Activated gamma-delta T cell treated with Interleukin-2 at 50 U/mL for 16 hours (primary cell): Measurements from ENCODE around the gene CD14.
"Not testable (repeated sequence)": the region's sequence is repeated elsewhere in the genome, so short reads cannot be mapped to it uniquely, and the experiment has no call there.

Experiments
- DNase-seq: peaks from one replicate; pipeline ENCODE4 v3.0.0-alpha.2; 2020

Gene CD14

DNA sequence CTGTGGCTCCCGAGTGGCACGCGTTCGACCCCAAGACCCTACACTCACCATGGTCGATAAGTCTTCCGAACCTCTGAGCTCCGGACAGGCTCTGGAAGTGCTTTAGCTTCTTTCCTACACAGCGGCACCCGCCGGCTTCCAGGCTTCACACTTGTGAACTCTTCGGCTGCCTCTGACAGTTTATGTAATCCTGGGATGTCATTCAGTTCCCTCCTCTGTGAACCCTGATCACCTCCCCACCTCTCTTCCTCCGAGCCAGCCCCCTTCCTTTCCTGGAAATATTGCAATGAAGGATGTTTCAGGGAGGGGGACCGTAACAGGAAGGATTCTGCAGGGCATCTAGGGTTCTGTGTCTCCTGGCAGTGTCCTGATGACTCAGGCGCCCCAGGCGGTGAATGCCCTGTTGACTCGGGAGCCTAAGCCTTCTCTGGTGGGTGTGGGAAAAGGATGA, at the start of gene CD14:
Gene CD14, minus strand, starts transcription at position 155 of the 451 bp plus-strand sequence. Its CDS starts 104 bp downstream, at position 51.
- no peak for DNase-seq

DNA sequence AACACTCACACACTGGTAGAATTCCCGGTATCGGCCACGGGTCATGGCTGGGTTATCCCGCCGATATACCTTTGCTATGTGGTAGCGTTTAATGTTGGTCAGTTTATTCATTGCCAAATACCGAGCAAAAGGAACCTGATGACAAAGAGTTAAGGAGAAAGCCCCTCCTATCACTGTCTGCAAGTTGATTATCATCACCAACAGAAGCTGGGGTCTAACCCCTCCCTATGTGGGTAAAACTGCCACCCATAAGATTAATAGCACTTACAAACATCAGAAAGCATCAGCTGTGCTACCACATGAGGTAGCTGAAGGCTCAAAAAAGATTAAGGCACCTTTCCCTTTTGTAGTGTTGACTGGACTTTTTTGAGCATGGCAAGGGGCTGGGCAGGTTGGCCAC, 46.0 kb upstream of the CD14 start:
- DNase-seq = no peak

DNA sequence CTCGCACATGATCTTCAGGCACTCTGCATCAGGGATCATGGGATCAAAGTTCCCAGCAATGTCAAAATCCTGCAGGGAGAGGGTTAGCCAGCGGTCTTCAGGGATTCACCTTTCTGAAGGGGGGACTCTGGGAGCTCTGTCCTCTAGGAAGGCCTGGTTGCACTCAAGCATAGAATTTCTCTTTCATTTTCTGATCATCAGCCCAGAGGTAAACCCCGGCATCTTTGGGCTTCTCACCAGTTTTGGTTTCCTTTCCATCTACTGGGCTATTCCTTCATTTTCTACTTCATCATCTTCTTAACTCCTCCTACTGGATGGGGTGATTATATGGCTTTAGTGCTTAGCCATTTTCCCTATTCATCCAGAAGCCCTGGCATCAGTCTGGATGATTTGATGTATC, 45.0 kb upstream of the CD14 start:
- no peak for DNase-seq

DNA sequence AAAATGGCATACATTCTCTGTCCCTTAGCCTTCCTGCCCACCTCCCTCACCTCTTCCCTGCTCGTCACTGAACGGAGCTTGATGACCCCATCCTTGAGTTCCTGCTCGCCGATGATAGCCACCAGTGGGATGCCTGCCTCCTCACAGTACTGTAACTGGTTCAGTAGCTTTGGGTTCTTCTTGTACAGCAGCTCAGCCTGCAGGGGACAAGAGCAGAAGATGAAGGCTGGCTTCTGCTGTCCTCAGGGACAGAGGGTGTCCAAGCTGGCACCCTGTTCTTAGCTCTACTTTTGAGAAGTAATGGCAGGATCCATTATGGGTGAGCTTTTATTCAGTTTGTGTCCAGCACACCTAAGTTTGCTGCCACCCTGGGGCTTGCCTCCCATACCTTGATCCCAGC, 41.7 kb upstream of the CD14 start:
- no peak for DNase-seq

DNA sequence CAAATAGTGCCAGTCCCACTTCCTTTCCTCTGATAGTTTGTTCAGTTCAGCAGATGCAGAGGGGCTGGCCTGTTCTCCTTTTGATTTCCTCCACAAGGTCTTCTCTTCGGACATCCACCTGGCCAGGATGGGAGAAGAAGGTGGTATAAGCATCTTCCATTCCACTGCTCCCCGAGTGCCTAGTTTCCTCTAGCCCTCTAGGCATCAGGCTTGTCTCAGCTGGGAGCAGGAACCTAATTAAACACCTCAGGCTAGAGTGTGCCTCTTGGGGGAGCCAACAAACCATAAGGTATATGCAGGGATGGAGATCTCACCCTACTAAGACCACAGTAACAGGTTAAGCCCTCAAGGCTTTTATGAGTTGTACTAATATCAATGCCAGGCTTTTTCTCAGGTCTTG, 41.2 kb upstream of the CD14 start:
- DNase-seq = no peak

DNA sequence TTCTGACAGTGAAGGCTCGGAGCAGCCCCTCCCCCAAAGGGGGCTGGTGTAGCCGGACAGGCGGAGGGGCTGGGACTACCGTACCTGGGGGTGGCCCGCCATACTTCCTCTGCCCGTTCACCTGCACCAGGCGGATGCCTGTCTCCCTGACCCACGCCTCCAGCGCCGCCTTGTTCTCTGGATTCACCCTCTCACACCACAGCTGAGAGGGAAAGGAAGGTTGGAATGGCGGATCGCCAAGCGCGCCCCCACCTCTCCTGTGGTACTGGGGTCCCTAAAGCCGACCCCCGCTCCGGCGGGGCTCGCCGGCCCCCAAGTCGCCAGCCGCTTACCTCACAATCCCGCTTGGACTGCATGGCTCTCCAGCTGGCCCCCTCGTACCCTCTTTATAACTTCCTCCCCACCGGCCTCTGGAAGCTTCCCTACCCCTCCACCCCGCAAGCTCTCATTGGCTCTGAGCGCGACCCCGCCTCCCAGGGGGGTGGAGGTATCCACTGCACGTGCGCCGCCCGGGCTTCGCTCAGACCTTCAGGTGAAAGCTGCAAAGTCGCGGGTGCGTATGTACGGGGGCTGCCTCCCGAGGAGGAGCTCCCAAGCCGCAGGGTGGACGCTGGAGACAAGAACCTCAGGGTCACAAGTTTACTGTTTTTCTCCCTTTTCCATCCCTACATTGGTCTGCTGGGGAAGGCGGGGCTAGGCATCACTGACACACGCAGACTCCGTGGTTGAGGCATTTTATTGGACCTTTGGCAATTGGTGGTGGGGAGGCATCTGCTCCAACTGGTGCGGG, 40.4 kb upstream of the CD14 start, which contains the start of gene DND1:
Gene DND1, minus strand, starts transcription at position 390 of the 790 bp plus-strand sequence. Its CDS starts 34 bp downstream, at position 356.
- DNase-seq = no peak

DNA sequence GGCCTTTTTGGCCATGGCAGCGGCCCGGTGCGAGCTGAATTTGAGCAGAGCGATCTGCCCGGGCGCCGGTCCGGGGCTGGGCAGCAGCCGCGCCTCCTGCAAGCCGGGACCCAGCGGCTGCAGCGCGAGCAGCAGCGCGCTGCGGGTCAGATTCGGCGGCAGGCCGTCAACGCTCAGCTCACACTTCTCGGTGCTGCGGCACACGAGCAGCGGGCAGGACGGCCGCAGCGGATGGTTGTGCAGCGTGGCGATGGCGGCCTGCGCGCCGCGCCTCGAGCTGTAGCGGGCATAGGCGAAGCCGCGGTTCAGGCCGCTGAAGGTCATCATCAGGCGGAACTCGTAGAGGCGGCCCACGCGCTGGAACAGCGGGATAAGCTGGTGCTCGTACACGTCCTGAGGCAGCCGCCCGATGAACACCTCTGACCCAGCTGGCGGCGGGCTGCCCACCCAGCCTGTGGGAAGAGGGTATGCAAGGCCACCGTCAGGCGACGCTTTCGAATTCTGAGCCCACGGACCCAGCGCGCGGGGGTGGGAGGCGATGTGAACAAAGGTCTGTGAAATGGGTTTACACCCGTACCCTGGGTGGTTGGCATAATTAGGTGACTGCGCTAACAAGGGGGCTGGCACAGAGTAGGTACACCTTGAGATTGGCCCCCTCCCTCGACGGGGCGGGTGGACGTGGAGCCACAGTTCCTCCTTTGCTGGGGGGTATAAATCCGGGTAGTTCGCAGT, 39.6 kb upstream of the CD14 start:
- no peak for DNase-seq

DNA sequence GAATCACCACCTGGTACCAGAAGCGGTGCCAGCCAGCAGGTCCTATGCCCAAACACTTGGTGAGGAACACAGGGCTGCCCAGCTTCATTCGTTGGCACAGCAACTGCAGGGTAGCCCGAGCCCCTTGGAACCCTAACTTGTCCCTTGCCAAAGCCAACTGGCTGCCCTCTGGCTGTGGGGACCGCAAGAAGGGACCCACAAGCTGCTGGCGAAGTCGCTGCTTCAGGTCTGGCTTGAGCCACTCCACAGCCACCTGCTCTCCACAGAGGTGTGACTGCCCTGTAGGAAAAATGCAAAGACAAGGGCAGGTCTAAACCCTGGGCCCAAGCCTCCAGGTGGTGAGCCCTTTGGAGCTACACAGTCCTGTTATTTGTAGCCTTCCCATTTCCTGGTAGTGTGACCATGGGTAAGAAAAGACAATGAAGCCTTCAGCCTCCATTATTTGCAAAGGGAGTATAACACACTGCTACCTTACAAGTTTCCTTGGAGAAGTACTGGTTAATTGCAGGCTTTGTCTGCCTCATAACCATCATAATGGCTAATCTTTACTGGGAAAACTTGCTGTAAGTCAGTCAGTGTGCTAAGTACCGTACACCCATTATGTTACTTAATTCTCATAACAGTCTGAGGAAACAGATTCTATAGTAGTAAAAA, 38.6 kb upstream of the CD14 start:
- DNase-seq = no peak

DNA sequence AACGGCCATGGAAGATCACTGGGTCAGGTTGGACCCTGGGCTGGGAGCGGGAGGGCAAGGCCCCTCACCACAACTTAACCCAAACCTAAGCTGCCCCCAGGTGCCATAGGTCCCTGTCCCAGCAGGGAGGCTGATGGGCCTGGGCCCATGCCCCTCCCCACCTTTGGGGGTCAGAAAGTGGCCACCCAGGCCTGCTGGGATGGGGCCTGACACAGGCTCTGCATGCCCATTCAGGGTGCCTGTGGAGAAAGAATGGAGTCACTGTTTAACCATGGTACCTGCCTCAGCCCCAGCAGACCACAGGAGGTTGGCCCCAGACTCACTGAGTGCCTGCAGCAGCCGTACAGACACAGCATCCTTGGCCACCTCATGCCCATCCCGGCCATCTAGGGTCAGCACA, 38.1 kb upstream of the CD14 start:
- not testable (repeated sequence) for DNase-seq

DNA sequence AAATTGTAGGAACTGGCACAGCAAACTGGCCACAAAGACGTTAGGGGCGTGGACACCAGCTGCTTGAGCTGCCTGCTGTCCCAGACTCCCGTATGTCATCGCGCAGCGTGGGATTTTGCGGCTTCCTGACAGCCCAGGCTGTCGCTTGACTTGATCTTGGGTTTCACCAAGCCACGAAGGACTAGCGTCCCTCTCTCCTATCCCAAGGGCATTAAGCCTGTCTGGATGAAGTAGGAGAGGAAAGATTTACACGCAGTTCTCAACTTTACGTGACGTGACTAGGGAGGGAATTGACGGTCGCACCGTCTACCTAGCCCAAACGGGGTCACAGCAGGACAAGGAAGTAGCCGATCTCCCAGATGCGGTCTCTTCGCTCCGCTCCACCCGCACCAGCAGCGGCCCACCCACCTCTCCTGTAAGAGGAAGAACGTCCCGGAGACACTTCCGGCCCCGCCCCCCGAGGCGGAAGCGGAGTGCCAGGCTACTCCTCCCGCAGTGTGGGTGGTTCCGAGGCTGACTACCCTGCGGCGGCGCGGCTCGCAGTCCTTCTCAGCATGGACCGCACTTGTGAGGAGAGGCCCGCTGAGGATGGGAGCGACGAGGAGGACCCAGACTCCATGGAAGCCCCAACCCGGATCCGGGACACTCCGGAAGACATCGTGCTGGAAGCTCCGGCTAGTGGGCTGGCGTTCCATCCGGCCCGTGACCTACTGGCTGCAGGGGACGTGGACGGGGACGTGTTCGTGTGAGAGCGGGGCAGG, 31.6 kb upstream of the CD14 start, which contains the start of gene WDR55:
Gene WDR55, plus strand, starts transcription at position 546 of the 761 bp plus-strand sequence. Its CDS starts 9 bp downstream, at position 555.
- peak; percentile 96 for DNase-seq

DNA sequence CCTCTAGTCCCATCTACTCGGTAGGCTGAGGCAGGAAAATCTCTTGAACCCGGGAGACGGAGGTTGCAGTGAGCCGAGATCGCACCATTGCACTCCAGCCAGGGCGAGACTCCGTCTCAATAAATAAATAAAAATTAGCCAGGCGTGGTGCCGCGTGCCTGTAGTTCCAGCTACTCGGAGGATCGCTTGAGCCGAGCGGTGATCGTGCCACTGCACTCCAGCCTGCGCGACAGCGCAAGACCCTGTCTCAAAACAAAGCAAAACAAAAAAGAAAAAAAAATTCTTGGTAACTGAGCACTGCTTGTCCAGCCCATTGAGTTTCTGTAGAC, 31.0 kb upstream of the CD14 start:
- no peak for DNase-seq

DNA sequence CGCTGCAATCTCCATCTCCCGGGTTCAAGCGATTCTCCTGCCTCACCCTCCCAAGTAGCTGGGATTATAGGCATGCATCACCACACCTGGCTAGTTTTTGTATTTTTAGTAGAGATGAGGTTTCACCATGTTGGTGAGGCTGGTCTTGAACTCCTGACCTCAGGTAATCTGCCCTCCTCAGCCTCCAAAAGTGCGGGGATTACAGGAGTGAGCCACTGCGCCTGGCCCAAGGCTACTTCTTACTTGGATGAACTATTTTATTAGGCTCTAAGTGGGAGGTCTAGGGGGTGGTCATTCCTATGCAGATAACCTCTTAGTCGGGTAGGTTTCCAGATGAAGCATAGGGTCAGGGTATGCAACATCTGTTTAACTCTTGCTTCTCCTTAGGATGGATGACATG, 27.4 kb upstream of the CD14 start:
- DNase-seq = not testable (repeated sequence)

DNA sequence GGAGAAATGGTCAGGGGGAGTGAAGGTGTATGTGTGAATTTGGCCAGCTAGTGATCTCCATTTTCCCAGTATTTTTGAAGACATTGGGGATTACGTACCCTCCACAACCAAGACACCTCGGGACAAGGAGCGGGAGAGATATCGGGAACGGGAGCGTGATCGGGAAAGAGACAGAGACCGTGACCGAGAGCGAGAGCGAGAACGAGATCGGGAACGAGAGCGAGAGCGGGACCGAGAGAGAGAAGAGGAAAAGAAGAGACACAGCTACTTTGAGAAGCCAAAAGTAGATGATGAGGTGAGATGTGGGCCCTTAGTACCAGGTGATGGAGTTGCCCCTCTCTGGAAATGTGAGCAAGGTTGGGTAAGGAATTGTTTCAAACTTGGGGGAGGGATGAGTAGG, 25.9 kb upstream of the CD14 start:
- no peak for DNase-seq

DNA sequence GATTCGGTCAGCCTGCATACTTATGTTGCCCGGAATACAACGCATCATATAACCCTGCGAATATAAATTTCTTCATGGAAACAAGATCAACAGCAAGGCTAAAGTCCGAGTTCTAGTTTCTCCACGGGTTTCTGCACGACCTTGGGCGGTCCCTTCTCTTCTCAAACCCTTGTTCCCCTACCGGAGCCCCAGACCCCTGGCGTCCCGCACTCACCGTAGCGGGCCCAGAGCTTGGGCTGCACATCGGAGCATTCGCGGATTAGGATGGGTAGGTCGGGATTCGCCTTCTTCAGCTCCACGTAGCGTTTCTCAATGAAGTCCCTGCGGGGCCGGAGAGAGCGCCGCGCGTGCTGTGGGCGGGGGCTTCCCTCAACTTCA, 14.1 kb upstream of the CD14 start:
- no peak for DNase-seq

DNA sequence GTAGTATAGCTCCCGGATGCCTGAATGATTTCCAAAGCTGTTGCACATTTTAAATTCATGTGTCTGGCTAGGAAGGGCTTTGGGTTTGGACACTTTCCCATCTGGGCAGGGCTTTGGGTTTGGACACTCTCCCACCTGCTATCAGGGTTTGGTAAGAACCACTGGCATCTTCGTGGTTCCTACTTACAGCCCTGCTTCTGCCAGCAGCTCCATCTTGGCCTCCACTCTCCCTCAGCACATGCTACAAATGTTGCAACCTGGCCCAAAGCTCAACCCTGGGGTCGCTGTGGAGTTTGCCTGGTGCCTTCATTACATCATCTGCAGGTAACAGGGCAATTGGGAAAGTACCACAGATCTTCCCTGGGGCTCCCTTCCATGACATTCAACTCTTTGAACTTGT, 9.7 kb upstream of the CD14 start:
- DNase-seq = no peak

DNA sequence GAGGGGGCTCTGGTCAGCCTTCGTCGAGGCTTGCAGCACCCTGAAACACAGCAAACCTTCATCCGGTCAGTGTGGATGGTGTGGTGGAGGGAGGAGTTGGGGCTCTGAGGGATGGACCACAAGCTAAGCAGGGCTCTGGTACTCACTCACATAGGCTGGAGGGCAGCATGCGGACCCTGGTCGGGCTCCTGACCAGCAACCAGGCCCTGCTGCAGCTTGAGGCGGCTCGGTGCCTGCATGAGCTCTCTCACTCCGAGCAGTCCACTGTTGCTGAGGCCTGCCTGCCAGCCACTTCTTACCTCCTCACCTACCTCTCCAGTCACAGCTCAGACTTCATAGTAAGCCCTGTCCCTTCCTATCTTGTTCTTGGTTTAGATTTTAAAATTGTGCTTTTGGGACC, 8.7 kb upstream of the CD14 start:
- DNase-seq = no peak

DNA sequence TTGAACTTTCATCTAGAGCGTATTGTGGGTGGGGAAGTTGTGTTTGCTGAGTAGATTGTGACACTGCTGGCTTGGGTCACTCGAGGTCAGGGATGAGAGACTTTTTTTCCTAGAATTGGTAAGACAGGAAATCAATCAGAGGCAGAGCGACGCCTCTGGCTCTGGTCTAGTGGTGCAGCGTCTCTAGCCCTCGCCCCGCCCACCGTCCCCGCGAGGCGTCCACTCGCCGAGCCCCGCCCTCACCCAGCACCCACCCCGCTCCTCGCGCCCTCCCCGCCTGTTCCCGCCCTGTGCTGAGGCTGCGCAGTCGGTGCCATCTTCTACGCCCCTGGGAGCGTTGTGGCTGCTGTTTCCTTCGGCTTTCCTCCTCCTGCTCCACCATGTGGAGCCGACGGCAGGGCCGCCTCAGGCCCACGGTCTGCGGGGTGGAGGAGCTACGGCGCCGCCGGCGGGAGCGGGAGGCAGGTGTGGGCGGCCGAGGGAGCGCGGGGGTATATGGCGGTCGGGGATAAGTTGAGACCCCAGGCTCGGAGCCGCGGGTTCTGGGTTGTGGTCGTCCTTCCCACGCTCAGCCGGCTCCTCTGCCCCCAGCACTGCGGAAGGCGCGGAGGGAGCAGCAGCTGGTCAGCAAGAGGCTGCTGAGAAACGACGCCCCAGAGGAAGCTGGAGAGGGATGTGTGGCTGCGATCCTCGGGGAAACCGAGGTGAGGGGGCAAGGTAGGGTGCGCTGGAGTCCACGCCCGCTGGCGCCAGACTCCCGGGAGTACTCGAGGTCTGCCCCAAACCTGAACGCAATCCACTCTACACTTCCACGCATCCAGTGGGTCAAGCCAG, 6.4 kb upstream of the CD14 start, which contains the start of gene TMCO6:
Gene TMCO6, plus strand, starts transcription at position 304 of the 834 bp plus-strand sequence. Its CDS starts 77 bp downstream, at position 381.
- peak; percentile 96 for DNase-seq

DNA sequence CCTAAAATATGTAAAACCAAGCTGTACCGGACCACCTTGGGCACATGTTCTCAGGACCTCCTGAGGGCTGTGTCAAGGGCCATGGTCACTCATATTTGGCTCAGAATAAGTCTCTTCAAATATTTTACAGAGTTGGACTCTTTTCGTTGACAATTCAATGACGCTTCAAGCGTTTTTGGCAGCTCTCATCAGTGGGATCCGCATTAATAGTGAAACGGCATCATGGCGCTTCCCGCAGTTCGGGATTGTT, 5.8 kb upstream of the CD14 start:
- DNase-seq = not testable (repeated sequence)

DNA sequence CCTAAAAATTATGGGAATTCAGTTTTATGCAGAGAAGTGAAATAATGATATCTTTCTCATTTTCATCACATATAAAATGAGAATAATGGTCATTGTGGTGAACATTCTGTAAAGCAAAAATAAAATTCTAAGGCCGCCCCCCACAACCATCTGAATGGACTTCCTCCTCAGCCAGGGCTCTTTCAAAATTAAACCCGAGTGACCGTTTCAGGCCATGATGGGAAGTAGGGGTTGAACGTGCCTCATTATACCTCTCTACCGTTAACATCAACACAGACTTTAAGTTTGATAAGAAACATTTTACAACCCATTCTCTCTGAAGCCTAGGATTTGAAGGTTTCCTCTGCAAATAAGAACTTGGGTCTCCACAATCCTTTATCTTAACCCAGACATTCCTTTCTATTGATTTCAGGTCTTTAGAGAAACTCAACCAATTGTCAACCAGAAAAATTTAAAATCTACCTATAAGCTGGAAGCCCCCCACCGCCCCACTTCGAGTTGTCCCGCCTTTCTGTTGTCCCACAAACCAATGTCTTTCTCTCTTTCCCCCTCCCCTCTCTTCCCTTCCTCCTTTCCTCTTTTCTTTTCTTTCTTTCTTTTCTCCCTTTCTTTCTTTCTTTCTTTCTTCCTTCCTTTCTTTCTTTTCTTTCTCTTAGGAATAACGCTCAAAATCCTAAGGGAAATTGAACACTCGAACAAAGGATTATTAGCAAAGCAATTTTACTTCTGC, 4.6 kb upstream of the CD14 start:
- DNase-seq = no peak

DNA sequence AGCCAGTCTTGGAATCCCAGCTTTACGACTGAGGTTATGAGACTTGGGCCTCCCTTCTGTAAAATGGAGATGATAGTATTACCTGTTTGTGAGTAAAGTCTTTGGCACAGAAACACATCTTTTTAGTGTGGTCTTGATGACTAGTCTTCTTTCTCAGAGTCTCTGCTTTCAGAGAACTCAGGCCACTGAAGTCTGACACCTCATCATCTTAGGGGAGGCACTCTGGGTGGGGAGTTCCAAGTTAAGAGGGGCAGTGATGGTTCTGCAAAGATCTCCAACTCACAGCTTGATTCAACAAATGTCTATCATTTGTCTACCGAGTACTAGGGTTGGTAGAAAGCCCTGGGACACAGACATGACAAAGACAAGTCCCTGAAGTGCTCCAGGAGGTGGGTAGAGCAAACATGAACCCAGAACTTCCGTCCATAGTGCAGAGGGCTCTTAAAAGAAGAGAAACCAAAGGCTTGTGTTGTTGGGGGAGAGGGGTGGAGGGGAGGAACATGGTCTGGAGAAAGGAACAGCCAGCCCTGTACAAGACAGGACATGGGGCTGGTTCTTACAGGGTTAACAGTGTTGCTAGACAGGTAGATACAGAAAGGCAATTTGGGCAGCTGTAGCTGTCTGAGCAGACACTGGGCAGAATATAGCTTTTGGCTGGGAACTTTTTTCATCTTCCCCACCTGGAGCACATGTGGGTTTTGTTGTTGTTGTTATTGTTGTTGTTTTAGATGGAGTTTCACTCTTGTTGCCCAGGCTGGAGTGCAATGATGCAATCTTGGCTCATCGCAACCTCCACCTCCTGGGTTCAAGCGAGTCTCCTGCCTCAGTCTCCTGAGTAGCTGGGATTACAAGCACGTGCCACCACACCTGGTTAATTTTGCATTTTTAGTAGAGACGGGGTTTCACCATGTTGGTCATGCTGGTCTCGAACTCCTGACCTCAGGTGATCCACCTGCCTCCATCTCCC, 2.6 kb upstream of the CD14 start:
- no peak for DNase-seq
